Adipocyte (in vitro differentiated cells): ENCODE data around the gene DCLK3.

ENCODE experiments used
- DNase-seq: peaks from one replicate; pipeline ENCODE4 v3.0.0-alpha.2; 2015; ENCODE audit warnings: low read depth
- H3K27me3 ChIP-seq: replicated peaks from 2 replicates; pipeline ENCODE4 v1.7.0; 2013; ENCODE audit warnings: mild to moderate bottlenecking, low read length, moderate library complexity; ENCODE audit not compliant: control insufficient read depth, insufficient read depth
- H3K36me3 ChIP-seq: 2 replicates; pipeline ENCODE4 v1.7.0; 2013; ENCODE audit warnings: low read length, mild to moderate bottlenecking, moderate library complexity; ENCODE audit not compliant: control insufficient read depth, insufficient read depth, severe bottlenecking
- H3K4me1 ChIP-seq: 2 replicates; pipeline ENCODE4 v1.7.0; 2013; ENCODE audit warnings: mild to moderate bottlenecking, low read length, moderate library complexity; ENCODE audit not compliant: control insufficient read depth, insufficient read depth
- H3K4me3 ChIP-seq: 2 replicates; pipeline ENCODE4 v1.7.0; 2013; ENCODE audit warnings: mild to moderate bottlenecking, low read length, moderate library complexity
- H3K9ac ChIP-seq: 2 replicates; pipeline ENCODE4 v1.7.0; 2013; ENCODE audit warnings: mild to moderate bottlenecking, low read length, moderate library complexity
- H3K9me3 ChIP-seq: 2 replicates; pipeline ENCODE4 v1.7.0; 2013; ENCODE audit warnings: mild to moderate bottlenecking, low read length, moderate library complexity; ENCODE audit not compliant: control insufficient read depth

DCLK3 gene

DNA sequence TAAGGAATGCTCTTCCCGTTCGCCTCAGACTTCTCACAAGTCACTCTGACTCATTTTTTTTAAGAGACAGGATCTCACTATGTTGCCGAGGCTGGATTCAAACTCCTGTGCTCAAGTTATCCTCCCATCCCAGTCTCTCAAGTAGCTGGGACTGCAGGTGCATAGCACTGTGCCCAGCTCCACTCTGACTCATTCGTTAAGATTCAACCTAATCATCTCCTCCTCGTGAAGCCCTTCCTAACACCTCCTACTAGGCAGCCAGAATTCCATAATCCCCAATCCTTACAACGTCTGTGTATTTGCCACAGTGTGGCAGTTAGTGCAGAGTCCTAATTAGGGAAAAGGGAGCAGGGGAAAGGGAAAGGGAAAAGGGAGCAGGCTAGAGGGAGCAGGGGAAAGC is 26.4 kb upstream of the DCLK3 start:
- Histone ChIP-seq H3K9ac (no peak overlapping the region), H3K9me3 (no peaks in the 10 kb centered on the region), H3K4me1 (peaks cover 20% of the 10 kb centered on the region), H3K36me3 (no peaks in the 10 kb centered on the region), H3K4me3 (peak overlapping the region; percentile 35), H3K27me3 (no peaks in the 10 kb centered on the region)
- DNase-seq, result no peak

DNA sequence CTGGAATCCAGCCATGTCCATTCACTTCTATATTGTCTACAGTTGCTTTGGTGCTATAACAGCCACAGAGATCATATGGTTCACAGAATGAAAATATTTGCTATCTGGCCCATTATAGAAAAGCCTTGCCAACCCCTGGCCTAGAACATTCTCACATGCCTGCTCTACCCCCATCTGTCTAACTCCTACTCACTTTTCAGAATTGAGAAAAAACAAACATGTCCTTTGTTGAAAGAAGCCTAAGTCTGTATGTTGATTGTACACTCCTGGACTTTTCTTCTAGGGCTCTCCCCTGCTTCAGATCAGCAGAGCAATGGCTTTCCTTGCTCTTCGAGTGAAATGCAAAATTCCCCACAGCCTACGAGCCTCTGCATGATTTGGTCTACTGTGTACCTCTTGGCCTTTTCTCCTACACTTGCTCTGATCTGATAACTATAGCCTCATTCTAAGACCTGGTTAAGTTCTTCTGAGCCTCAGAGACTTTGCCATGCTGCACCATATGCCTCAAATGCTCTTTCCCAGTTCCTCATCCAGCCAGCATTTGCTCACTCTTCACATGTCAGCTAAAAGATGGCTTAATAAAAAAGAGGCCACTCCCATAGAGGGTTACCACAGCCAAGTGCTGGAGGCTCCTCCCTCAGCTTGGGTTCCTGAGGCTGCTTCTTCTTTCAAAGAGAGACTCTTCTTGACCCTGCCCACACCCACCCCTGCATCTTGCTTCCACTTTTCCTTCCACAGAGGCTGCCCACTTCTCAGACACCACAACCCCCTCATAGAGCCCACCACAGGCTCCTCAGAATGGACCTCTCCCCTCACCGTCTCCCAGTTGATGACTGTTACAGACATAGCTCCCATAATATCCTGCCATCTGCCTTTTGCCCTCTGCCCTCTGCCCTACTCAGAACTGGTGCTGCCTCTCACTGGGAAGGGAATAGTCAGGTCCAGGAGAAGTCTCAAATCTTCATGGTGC is 22.9 kb upstream of the DCLK3 start:
- no peaks in the 10 kb centered on the region for H3K36me3 ChIP-seq
- H3K9ac ChIP-seq, result no peak overlapping the region
- peaks cover 32% of the 10 kb centered on the region for H3K4me1 ChIP-seq
- H3K27me3 ChIP-seq, result no peaks in the 10 kb centered on the region
- DNase-seq, result no peak
- H3K9me3 ChIP-seq, result no peaks in the 10 kb centered on the region
- H3K4me3 ChIP-seq, result no peak overlapping the region

DNA sequence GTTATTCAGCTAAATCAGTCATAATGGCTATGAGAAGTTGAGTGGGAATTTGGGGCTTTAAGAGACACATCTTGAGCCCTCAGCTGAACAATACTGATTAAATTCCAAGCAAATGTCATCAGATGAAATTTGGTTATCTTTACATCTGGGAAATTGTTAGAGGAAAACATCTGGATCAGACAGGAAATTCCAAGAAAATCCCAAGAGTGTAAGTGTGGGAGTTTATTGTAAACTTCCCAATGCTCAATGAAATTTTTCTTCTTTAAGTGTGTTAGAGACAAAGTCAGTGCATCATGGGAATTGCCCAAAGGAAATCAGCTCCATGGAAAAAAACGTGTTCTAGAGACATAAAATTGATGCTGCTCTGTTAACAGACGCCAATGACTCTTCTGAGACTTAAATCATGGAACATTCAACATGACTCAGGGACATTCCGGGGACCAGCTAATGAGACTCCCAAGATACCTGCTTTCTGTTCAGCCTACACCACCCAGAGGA is 19.8 kb upstream of the DCLK3 start:
- no peaks in the 10 kb centered on the region for H3K9me3 ChIP-seq
- DNase-seq, result no peak
- H3K4me1 ChIP-seq, result peaks cover 16% of the 10 kb centered on the region
- no peaks in the 10 kb centered on the region for H3K27me3 ChIP-seq
- no peak overlapping the region for H3K9ac ChIP-seq
- H3K36me3 ChIP-seq, result no peaks in the 10 kb centered on the region
- no peak overlapping the region for H3K4me3 ChIP-seq

DNA sequence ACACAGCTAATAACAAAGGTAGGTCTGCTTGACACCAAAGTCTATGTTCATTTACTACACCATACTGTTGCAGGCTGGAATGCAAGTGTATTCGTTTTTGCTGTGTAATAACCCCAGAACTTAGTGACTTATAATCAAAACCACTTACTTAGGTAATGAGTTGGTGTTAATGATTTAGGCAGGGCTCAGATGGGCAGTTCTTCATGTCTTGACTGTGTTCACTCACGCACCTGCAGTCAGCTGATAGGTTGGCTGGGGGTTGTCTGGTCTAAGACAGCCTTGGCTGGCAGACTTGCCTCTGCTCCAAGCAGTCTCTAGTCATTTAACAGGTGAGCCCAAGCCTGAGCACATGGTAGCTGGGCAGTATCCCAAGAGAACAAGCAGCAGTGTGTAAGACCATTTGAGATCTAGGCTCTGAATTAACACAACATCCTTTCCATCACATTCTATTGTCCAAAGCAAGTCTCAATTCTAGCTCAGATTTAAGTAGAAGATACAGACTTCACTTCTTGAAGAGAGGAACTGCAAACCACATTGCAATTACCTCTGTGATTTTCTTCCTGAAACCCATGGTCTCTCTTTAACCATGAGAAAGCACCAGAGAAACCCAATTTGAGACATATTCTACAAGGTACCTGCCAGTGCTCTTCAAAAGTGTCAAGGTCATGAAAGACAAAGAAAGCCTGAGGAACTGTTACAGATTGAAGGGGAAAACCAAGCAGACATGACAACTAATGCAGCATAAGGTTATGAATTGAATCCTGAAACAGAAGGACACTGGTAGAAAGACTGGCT is 13.3 kb upstream of the DCLK3 start:
- Histone ChIP-seq H3K9ac (no peak overlapping the region), H3K4me1 (peaks cover 29% of the 10 kb centered on the region), H3K36me3 (no peaks in the 10 kb centered on the region), H3K4me3 (no peak overlapping the region), H3K27me3 (no peaks in the 10 kb centered on the region), H3K9me3 (no peaks in the 10 kb centered on the region)
- no peak for DNase-seq

DNA sequence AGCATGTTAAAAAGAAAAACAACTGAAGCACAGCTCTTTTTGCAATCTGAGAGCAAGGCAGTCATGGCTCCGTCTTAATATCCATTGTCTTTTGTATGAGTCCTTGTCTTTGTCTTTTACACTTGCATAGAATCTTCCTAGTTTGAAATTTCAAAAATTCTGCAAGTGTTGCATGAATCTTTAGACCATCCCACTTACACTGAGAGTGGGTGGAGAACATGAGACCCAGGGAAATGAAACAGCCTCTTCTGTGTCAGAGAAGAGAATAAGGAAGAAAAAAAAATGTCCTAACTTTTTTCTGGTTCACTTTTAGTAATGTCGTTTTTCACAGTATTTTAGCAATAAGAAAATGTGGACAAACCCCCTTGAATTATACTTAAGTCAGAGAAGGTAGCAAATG is 12.1 kb upstream of the DCLK3 start:
- H3K4me1 ChIP-seq, result peaks cover 29% of the 10 kb centered on the region

DNA sequence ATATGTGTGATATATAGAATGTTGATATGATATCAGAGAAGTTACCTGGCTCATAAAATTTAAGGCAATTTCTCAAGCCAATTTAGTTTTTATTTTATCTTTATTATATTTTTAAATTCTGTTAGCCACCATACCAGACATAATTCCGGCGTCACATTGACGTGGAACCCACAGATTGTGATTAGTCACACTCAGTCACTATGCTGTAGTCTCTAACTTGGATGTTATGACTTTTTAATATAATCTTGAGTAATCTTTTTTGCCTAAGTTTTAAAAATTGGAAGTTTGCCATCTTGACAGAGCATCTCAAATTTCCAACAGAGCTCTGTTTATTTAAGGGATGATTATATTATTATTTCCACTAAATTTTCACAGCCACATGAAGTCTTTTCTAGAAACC is 9.7 kb upstream of the DCLK3 start:
- H3K4me1 ChIP-seq, result peaks cover 29% of the 10 kb centered on the region
- H3K9ac ChIP-seq, result no peak overlapping the region
- peak; percentile 16 for DNase-seq
- H3K27me3 ChIP-seq, result no peaks in the 10 kb centered on the region
- H3K9me3 ChIP-seq, result no peaks in the 10 kb centered on the region
- no peaks in the 10 kb centered on the region for H3K36me3 ChIP-seq
- no peak overlapping the region for H3K4me3 ChIP-seq

More for the DNA sequence above, 12.1 kb upstream of the DCLK3 start:
- Histone ChIP-seq H3K36me3 (no peaks in the 10 kb centered on the region), H3K4me3 (peak overlapping the region; percentile 1), H3K9me3 (no peaks in the 10 kb centered on the region), H3K27me3 (no peaks in the 10 kb centered on the region), H3K9ac (peak overlapping the region; percentile 36)
- DNase-seq, result peak; percentile 11

DNA sequence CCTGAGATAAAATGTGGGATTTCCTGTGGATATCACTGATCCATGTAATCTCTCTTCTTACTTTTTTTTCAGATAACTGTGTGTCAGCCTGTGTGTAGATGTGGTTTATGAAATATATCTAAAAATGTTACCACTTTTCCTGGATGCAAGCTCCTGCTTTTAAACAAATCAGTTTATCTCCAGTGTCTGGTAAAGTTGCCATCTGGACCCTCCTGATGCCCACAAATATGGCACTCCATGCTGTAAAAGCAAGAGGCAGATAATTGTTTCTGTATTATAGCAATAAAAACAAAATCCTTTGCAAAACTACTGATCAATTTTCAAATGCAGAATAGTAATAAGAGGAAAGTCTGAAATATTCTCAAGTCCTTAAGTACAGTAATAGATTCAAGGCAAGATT is 7.6 kb upstream of the DCLK3 start:
- H3K36me3 ChIP-seq, result no peaks in the 10 kb centered on the region
- H3K9ac ChIP-seq, result no peak overlapping the region
- no peak overlapping the region for H3K4me3 ChIP-seq
- no peaks in the 10 kb centered on the region for H3K9me3 ChIP-seq
- H3K4me1 ChIP-seq, result peaks cover 28% of the 10 kb centered on the region
- no peak for DNase-seq
- H3K27me3 ChIP-seq, result no peaks in the 10 kb centered on the region

DNA sequence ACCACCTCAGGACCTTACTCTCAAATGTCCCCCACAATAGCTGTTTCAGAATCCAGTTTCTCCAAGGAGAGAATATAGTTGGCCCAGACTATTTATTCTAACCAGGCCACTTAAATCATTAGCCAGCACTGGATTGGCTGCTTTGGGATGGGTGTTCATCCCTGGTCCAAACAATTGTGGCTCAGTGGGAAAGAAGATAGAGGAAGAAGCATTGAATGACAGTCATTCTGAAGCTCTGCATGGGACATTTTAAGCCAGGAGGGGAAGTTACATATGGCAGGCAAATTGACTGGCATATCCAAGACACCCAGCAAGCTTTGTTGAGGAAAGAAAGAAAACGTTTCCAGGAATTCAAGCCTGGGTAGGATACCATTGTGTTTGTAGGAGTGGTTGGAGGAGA is 5.6 kb upstream of the DCLK3 start:
- peaks cover 4% of the 10 kb centered on the region for H3K27me3 ChIP-seq
- no peak overlapping the region for H3K4me3 ChIP-seq
- no peaks in the 10 kb centered on the region for H3K36me3 ChIP-seq
- peaks cover 8% of the 10 kb centered on the region for H3K4me1 ChIP-seq
- H3K9me3 ChIP-seq, result no peaks in the 10 kb centered on the region
- DNase-seq, result no peak
- H3K9ac ChIP-seq, result no peak overlapping the region

DNA sequence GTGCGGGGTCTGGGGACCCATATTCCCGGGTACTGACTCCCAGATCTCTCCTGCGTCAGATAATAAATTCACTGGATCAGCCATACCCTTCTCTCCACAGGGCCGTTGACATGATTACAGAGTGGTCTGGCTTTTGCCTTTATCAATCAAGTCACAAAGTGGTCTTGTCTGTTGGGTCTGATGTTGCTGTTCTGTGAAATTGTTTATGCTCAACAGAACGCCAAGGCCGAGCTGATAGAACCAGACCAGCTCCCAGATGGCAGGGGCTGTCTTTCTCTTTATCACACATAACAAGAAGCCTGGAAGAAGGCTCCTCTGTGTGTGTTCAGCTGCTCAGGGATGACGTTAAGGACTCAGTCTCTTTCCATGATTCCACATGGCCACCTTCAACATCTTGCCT is 751 bp upstream of the DCLK3 start:
- DNase-seq, result no peak
- H3K27me3 ChIP-seq, result peaks cover 17% of the 10 kb centered on the region
- no peaks in the 10 kb centered on the region for H3K4me1 ChIP-seq
- no peaks in the 10 kb centered on the region for H3K36me3 ChIP-seq
- no peaks in the 10 kb centered on the region for H3K9me3 ChIP-seq
- no peak overlapping the region for H3K4me3 ChIP-seq
- H3K9ac ChIP-seq, result no peak overlapping the region

DNA sequence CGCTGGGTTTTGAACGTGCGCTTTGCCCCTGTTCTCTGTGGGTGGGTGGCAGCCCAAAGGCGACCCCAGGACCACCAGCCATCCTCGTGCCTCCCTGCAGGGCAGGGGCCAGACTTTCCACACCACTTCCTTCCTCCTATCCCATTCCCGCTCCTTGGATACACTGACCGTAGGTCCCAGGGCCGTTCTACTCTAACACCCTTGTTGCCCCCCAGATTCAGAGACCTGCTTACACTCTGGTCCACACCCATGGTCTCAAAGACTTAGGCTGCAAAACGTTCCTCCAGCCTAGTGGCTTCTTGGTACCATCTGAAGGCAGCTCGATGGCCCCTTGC is 318 bp upstream of the DCLK3 start:
- Histone ChIP-seq H3K27me3 (peaks cover 17% of the 10 kb centered on the region), H3K9me3 (peaks cover under 1% of the 10 kb centered on the region), H3K4me1 (no peaks in the 10 kb centered on the region), H3K9ac (no peak overlapping the region), H3K4me3 (peak overlapping the region; percentile 62), H3K36me3 (no peaks in the 10 kb centered on the region)
- DNase-seq, result no peak
